RPMI7951 (cell line): ENCODE data around the gene FBXO48. TPM values are rescaled to one million over a fixed set of nuclear protein-coding genes. Genes with fewer than 3 reads are reported as not detected.

Experiments used
- DNase-seq: peaks from one replicate; pipeline ENCODE4 v3.0.0-alpha.2; 2012; ENCODE audit warnings: low read depth
- total RNA-seq: library from RNA; depleted of rRNA; stranded (reverse); fragments of >200 nt; shearing (Covaris generic); gene quantifications from 2 replicates; pipeline ENCODE4 v1.2.3, GENCODE V29; 2014

FBXO48 gene
- total RNA-seq, 1 experiment from 2014 or later, result 1.4 TPM

- DNase-seq, result peak; percentile 4
These were observed 28.4 kb downstream of the FBXO48 start for GRCh38 chr2:68438455-68439303.

- DNase-seq, result no peak
These were observed 30.8 kb downstream of the FBXO48 start for GRCh38 chr2:68436270-68436669.

DNA sequence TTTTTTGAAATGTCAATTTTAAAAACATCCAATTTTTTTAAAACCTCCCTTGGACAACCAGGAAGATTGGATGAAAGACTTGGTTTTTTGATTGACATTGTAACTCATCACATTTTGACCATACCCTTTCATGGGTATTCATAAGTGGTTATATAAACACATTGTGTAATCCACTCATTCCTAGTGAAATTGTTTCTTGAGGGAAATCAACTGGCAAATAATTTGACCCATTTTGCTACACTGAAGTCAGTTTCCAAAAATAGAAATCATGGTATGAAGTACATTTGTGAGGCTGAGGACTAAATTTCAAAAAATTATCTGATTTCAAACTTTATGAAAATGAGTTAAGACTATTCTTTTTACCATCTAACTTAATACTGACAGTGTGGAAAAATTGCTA, 31.5 kb downstream of the FBXO48 start:
- no peak for DNase-seq

GRCh38 chr2:68434981-68435380, 32.1 kb downstream of the FBXO48 start:
- DNase-seq, result peak; percentile 41

- no peak for DNase-seq
These were observed 34.1 kb downstream of the FBXO48 start for GRCh38 chr2:68432696-68433658.

DNA sequence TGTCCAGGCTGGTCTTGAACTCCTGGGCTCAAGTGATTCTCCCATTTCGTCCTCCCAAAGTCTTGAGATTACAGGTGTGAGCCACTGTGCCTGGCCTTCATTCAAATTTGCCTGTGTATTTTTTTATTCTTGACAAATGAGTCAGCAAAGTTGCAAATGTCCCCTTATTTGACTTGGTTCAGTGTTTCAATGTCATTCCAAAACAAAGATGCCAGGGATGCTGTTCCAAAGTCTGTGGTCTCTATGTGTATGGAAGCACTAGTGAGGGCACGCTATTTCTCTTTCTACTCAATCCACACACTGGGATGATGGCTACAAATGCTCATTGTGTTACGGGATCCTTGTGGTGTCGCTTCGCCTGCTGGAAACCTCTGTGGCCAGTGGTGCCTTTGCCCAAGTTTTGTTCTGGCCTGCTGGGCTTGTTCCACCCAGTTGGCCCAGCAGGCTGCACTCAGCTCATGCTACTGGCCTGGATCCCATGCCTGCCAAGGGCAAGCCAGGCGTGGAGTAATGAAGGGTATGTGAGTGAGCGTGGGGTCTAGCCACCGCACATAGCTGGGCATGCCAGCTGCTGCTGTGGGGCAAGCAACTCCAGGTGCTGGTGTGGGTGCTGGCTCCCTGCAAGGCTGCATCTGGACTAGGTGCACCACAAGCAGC, 35.6 kb downstream of the FBXO48 start:
- DNase-seq, result no peak

DNA sequence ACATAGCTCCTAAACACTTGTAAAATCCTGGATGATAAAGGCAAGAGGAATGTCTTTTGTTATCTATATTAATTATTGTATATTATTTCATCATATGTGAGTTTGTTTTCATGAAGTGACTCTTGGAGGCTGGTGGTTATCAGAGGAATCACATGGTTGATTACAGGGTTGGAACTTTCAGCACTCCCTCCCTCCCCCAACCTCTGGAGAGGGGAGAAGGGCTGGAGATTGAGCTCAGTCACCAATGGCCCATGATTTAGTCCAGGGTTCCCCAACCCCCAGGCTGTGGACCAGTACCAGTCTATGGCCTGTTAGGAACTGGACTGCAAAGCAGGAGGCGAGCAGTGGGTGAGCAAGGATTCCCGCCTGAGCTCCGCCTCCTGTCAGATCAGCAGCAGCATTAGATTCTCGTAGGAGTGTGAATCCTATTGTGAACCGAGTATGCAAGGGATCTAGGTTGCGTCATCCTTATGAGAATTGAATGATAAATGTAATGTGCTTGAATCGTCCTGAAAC, 37.7 kb downstream of the FBXO48 start:
- no peak for DNase-seq

- no peak for DNase-seq
These were observed 38.3 kb downstream of the FBXO48 start for GRCh38 chr2:68428746-68429145.

DNA sequence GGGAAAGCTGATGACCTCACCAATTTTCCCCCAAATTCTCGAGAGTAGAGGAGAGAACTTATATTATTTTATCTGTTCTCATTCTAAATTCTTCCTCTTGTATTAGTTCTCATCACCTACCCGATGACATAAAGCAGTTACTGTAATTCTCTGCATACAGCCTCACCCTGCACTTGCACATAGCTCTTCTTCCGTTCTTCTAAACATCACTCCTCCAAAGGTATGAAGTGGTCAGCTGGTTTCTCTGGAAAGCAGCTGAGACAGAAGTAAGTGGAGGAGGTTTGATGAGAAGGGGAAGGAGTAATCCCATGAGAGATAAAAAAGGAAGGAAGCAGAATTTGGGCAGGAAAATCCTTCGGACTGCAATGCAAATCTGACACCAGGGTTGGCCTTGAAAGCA, 39.0 kb downstream of the FBXO48 start:
- no peak for DNase-seq

- DNase-seq, result peak; percentile 28
These were observed 40.1 kb downstream of the FBXO48 start for GRCh38 chr2:68426848-68427579.

DNA sequence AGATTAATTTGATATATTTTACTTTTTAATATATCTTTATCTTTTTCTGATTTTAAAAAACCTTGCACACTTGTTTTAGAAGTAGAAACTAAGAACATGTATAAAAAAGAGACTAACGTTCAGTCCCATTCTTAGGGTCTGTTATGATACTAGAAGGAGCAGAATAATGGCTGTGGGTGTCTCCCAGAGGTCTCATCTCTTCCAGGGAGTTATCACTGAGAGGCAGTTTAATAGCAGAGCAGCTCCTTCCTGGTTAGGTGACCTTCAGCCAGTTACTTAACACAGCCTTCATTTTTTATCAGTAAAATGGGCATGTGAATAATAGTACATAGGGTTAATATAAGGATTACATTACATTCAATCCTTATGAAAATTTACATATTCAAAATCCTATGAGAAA, 40.6 kb downstream of the FBXO48 start:
- no peak for DNase-seq

DNA sequence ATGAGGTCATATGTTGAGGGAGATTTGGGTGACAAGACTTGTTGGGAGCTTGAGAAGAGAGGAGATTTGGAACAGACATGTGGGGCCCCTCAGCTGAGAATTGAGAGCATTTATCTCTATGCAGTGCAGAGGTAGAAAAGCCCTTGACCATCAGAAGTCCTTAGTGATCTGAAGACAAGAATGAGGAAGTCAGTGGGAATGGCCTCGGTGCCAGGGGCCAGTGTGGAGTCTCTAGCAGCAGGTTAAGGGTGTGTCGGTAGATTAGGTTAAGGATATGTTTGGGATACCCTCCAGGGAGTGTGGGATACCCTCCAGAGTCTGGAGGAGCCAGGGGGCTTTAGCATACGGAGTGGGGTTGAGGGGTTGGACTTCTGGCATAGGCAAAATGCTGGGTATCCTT, 41.6 kb downstream of the FBXO48 start:
- DNase-seq, result no peak

GRCh38 chr2:68423966-68424650, 43.0 kb downstream of the FBXO48 start:
- no peak for DNase-seq

GRCh38 chr2:68420254-68420910, 46.7 kb downstream of the FBXO48 start:
- DNase-seq, result no peak

DNA sequence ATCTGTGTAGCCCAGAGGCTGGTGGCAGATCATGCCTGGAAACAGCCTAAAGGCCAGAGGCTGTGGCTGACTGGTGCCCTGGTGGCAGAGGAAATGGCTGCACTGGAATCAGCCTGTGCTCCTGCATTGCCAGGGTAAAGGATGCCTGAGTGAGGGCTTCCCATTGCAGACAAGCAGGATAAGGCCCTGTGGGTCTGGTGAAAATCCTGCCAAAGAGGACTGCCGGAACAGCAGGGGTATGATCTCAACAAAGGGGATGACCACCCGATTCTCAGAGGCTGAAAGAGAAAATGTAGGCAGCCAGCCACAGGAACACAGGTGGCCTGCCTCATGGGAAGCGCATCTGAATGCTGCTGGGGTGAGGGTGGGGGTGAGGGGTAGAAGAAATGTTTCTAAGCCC, 48.2 kb downstream of the FBXO48 start:
- no peak for DNase-seq

DNA sequence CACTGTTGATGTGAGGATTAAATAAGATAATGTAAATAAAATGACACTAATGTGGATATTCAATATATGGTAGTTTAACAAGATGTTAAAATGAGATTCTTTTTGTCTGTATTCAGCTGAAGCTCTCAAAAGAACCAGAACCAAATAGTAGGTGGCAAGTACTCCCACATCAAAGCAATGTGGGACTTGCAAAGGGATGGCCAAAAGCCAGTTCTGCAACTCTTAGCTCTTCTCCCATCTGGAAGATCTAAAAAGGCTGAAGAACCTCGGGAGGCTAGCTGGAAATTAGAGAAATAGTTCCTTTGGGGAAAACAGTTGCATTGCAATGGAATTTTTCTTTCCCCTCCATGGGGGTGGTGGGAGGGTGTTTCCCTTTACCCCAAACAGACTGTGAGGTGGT, 48.7 kb downstream of the FBXO48 start:
- no peak for DNase-seq

GRCh38 chr2:68417926-68418325, 49.2 kb downstream of the FBXO48 start:
- no peak for DNase-seq

DNA sequence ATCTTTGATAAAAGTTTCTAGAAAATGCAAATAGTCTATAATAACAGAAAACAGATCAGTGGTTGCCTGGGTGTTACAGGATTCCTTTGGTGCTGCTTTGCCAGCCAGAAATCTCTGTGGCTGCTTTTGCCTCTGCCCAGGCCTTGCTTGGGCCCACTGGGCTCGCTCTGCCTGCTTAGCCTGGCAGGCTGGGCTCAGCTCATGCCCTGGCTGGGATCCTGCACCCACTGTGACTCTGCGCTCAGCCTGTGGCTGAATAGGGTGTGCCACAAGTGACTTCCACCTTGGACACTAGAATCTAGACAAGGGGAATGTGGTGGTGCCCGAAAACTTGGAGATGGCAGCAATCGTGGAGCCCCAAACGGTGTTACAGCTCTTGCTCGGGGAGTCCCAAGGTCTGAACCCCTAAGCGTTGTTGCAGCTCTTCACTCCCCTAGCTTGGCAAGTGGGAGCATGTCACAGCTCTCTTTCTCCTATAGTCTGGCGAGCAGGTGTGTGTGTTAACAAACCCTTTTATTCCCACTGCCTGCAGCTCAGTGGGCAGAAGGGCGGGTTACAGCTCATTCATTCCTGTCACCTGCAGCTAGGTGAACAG, 50.9 kb downstream of the FBXO48 start:
- no peak for DNase-seq

- DNase-seq, result no peak
These were observed 51.6 kb downstream of the FBXO48 start for GRCh38 chr2:68415521-68415920.

DNA sequence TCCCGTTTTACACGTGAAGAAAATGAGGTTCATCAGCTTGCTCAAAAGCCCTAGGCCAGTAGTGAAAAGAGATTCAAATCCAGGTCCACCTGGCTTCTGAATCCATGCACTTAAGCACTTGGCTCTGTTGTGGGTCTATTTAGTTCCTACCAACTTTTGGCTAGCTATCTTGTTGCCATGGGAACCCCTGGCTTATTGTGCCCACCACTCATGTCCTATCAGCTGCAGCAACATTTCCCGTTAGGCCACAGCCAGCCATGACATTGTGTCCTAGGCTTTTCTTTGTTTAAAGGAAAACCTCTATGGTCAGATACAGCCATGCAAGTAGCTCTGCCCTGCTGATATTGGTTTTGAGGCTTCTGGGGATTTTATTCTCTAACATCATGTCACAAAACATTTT, 52.2 kb downstream of the FBXO48 start:
- no peak for DNase-seq
